PC-3 (cell line): ENCODE data around the gene TMEFF2. TPM values are rescaled to one million over a fixed set of nuclear protein-coding genes. Genes with fewer than 3 reads are reported as not detected.

Source experiments
- ATAC-seq: fragments of 200-7000 bp; cut with Tn5 transposase; 2 replicates; pipeline ENCODE4 v1.9.1; 2020; ENCODE audit warnings: mild to moderate bottlenecking, moderate library complexity
- BruUV-seq: library from RNA; stranded (reverse); fragments of 400-500 nt; replicated peaks from 2 replicates; lab custom pipeline; 2021; lab: Mats Ljungman, UMichigan
- CTCF ChIA-PET: fragments of 300-600 bp; sonication (Branson Sonifier 250); formaldehyde crosslinking; loops from one replicate; lab custom pipeline; 2022; ENCODE audit warnings: antibody characterized with exemption; lab: Charles Lee
- POLR2A ChIA-PET: fragments of 300-600 bp; sonication (Branson Sonifier 250); formaldehyde crosslinking; loops from one replicate; lab custom pipeline; 2022; ENCODE audit warnings: antibody characterized with exemption; ENCODE audit not compliant: unreplicated experiment; lab: Charles Lee
- DNase-seq: peaks from one replicate; pipeline ENCODE4 v3.0.0-alpha.2; 2015
- H2AFZ ChIP-seq: fragments of 300-600 bp; sonication (generic); 2 replicates; pipeline ENCODE4 v1.6.0; 2016; ENCODE audit warnings: antibody characterized with exemption, low read length
- H3F3A ChIP-seq: fragments of 300-600 bp; sonication (generic); one replicate; pipeline ENCODE4 v1.6.0; 2017; ENCODE audit warnings: antibody characterized with exemption, low read length, control low read depth, mild to moderate bottlenecking; ENCODE audit not compliant: unreplicated experiment
- H3K27ac ChIP-seq: fragments of 300-600 bp; sonication (generic); 2 replicates; pipeline ENCODE4 v1.5.1; 2016; ENCODE audit warnings: mild to moderate bottlenecking, low read length
- H3K27me3 ChIP-seq: fragments of 300-600 bp; sonication (generic); 2 replicates; pipeline ENCODE4 v1.6.1; 2016; ENCODE audit warnings: low read length, mixed read lengths
- H3K36me3 ChIP-seq: fragments of 300-600 bp; sonication (generic); 2 replicates; pipeline ENCODE4 v1.6.1; 2016; ENCODE audit warnings: low read depth, mixed run types, low read length, mixed read lengths
- H3K4me1 ChIP-seq: fragments of 300-600 bp; sonication (generic); 2 replicates; pipeline ENCODE4 v1.5.1; 2016; ENCODE audit warnings: low read length; ENCODE audit not compliant: insufficient read depth
- H3K4me2 ChIP-seq: fragments of 300-600 bp; sonication (generic); 2 replicates; pipeline ENCODE4 v1.6.0; 2016; ENCODE audit warnings: low read length
- H3K4me3 ChIP-seq: fragments of 300-600 bp; sonication (generic); 2 replicates; pipeline ENCODE4 v1.5.1; 2016; ENCODE audit warnings: mild to moderate bottlenecking, low read length, mixed read lengths
- H3K79me2 ChIP-seq: fragments of 300-600 bp; sonication (generic); 2 replicates; pipeline ENCODE4 v1.6.1; 2017; ENCODE audit warnings: low read length, mixed read lengths
- H3K9ac ChIP-seq: fragments of 300-600 bp; sonication (generic); 2 replicates; pipeline ENCODE4 v1.6.0; 2016; ENCODE audit warnings: mild to moderate bottlenecking, low read length
- H3K9me2 ChIP-seq: fragments of 300-600 bp; sonication (generic); replicated peaks from 2 replicates; pipeline ENCODE4 v1.6.1; 2016; ENCODE audit warnings: mixed run types, low read length, mixed read lengths
- H3K9me3 ChIP-seq: fragments of 300-600 bp; sonication (generic); 2 replicates; pipeline ENCODE4 v1.6.1; 2016; ENCODE audit warnings: low read length, mixed read lengths
- H4K20me1 ChIP-seq: fragments of 300-600 bp; sonication (generic); 2 replicates; pipeline ENCODE4 v1.6.1; 2016; ENCODE audit warnings: low read length, mixed read lengths
- EZH2 ChIP-seq: fragments of 300-600 bp; sonication (generic); IDR thresholded peaks from one replicate; pipeline ENCODE4 v1.6.1; 2017; ENCODE audit warnings: antibody characterized with exemption, mild to moderate bottlenecking, low read length; ENCODE audit not compliant: unreplicated experiment
- EZH2phosphoT487 ChIP-seq: fragments of 300-600 bp; sonication (generic); IDR thresholded peaks from 2 replicates; pipeline ENCODE4 v1.6.1; 2018; ENCODE audit warnings: mild to moderate bottlenecking, antibody characterized with exemption, low read length, borderline replicate concordance
- intact Hi-C: fragments of 100-400 bp; cut with micrococcal nuclease; formaldehyde crosslinking; loops from 2 replicates; pipeline ENCODE4 v1.9.0; 2023
- total RNA-seq: library from RNA; depleted of rRNA; stranded (reverse); fragments of >200 nt; gene quantifications from 2 replicates; pipeline ENCODE4 v1.2.3, GENCODE V29; 2014
- TF ChIP-seq, protein P1 (sequence below): fragments of 300-600 bp; sonication (generic); conservative IDR thresholded peaks from 2 replicates; pipeline ENCODE4 v1.5.1; 2017; ENCODE audit warnings: antibody characterized with exemption, low read depth, mild to moderate bottlenecking, low read length

The TMEFF2 gene
- total RNA-seq, 1 experiment from 2014 or later, result not detected

GRCh38 chr2:192195548-192196418 lies 1.1 kb upstream of the TMEFF2 start:
- TF ChIP-seq, protein P1, sequence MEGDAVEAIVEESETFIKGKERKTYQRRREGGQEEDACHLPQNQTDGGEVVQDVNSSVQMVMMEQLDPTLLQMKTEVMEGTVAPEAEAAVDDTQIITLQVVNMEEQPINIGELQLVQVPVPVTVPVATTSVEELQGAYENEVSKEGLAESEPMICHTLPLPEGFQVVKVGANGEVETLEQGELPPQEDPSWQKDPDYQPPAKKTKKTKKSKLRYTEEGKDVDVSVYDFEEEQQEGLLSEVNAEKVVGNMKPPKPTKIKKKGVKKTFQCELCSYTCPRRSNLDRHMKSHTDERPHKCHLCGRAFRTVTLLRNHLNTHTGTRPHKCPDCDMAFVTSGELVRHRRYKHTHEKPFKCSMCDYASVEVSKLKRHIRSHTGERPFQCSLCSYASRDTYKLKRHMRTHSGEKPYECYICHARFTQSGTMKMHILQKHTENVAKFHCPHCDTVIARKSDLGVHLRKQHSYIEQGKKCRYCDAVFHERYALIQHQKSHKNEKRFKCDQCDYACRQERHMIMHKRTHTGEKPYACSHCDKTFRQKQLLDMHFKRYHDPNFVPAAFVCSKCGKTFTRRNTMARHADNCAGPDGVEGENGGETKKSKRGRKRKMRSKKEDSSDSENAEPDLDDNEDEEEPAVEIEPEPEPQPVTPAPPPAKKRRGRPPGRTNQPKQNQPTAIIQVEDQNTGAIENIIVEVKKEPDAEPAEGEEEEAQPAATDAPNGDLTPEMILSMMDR, result no peak
- peak; percentile 94 for TF ChIP-seq EZH2
- H3K4me2 ChIP-seq, result peak overlapping the region; percentile 78
- H3K27ac ChIP-seq, result no peak overlapping the region
- ATAC-seq, result peak; percentile 39
- no peak overlapping the region for H3K9ac ChIP-seq
- POLR2A ChIA-PET, result no interaction called here
- H3F3A ChIP-seq, result no peaks in the 10 kb centered on the region
- CTCF ChIA-PET, result interaction anchor here (1.0 kb wide), 1 partner anchor 327 kb away, joined by 3 read pairs; no protein-coding TSS in a partner anchor
- H3K4me3 ChIP-seq, result peak overlapping the region; percentile 64
- no peaks in the 10 kb centered on the region for H4K20me1 ChIP-seq
- H2AFZ ChIP-seq, result peak overlapping the region; percentile 71
- H3K36me3 ChIP-seq, result no peaks in the 10 kb centered on the region
- H3K4me1 ChIP-seq, result peaks cover 3% of the 10 kb centered on the region; the same call in 1 of the 2 replicates
- intact Hi-C loops, result loop anchor here (2.0 to 10.0 kb wide), 3 partner anchors 479 to 547 kb away; no protein-coding TSS in a partner anchor
- peaks cover 76% of the 10 kb centered on the region for H3K27me3 ChIP-seq
- no peaks in the 10 kb centered on the region for H3K79me2 ChIP-seq
- no TSS peak for BruUV-seq
- DNase-seq, result peak; percentile 19
- no peaks in the 10 kb centered on the region for H3K9me3 ChIP-seq
- H3K9me2 ChIP-seq, result no peaks in the 10 kb centered on the region

GRCh38 chr2:192194265-192194865 lies 368 bp downstream of the TMEFF2 start:
- H3K27ac ChIP-seq, result no peak overlapping the region
- no peaks in the 10 kb centered on the region for H3K9me3 ChIP-seq
- peak overlapping the region; percentile 78 for H3K4me2 ChIP-seq
- H3K9me2 ChIP-seq, result no peaks in the 10 kb centered on the region
- H3K36me3 ChIP-seq, result no peaks in the 10 kb centered on the region
- H3K27me3 ChIP-seq, result peaks cover 76% of the 10 kb centered on the region
- intact Hi-C loops, result loop anchor here (5.0 to 10.0 kb wide), 3 partner anchors 73 to 520 kb away; no protein-coding TSS in a partner anchor
- ATAC-seq, result peak; percentile 42
- no peaks in the 10 kb centered on the region for H3F3A ChIP-seq
- H3K79me2 ChIP-seq, result no peaks in the 10 kb centered on the region
- H2AFZ ChIP-seq, result peak overlapping the region; percentile 71
- no TSS peak for BruUV-seq
- ChIA-PET POLR2A (no interaction called here), CTCF (no interaction called here)
- peak overlapping the region; percentile 64 for H3K4me3 ChIP-seq
- H3K4me1 ChIP-seq, result peaks cover 3% of the 10 kb centered on the region; the same call in 1 of the 2 replicates
- H3K9ac ChIP-seq, result no peak overlapping the region
- H4K20me1 ChIP-seq, result no peaks in the 10 kb centered on the region
- no peak for DNase-seq
- TF ChIP-seq EZH2phosphoT487 (no peak), EZH2 (peak; percentile 78)

- DNase-seq, result peak; percentile 53
- intact Hi-C loops, result loop anchor here (1.0 to 10.0 kb wide), 4 partner anchors 77 to 524 kb away; no protein-coding TSS in a partner anchor
Measured at GRCh38 chr2:192190474-192190873, 4.3 kb downstream of the TMEFF2 start.

More at GRCh38 chr2:192190474-192190873, 4.3 kb downstream of the TMEFF2 start:
- CTCF ChIA-PET, result no interaction called here
- Histone ChIP-seq H3K79me2 (no peaks in the 10 kb centered on the region), H3K4me1 (peaks cover under 1% of the 10 kb centered on the region; the same call in 1 of the 2 replicates), H3K4me3 (no peak overlapping the region), H3K9ac (no peak overlapping the region), H3K27me3 (peaks cover 58% of the 10 kb centered on the region), H2AFZ (no peak overlapping the region), H3F3A (no peaks in the 10 kb centered on the region), H3K4me2 (no peak overlapping the region), H3K9me2 (no peaks in the 10 kb centered on the region), H3K36me3 (no peaks in the 10 kb centered on the region), H3K9me3 (no peaks in the 10 kb centered on the region), H3K27ac (no peak overlapping the region), H4K20me1 (no peaks in the 10 kb centered on the region)
- no peak for TF ChIP-seq EZH2
- TF ChIP-seq, protein P1, result peak; percentile 72
- TF ChIP-seq EZH2phosphoT487, result no peak
- BruUV-seq, result no TSS peak
- no peak for ATAC-seq
- POLR2A ChIA-PET, result no interaction called here
